CD4-positive, alpha-beta T cell treated with Interleukin-21 for 1 hour (primary cell): ENCODE results near the gene GCNT1.
"Not testable (repeated sequence)": the region's sequence is repeated elsewhere in the genome, so short reads cannot be mapped to it uniquely, and the experiment has no call there.

Experiments
- DNase-seq: peaks from one replicate; pipeline ENCODE4 v3.0.0-alpha.2; 2020

The GCNT1 gene

DNA sequence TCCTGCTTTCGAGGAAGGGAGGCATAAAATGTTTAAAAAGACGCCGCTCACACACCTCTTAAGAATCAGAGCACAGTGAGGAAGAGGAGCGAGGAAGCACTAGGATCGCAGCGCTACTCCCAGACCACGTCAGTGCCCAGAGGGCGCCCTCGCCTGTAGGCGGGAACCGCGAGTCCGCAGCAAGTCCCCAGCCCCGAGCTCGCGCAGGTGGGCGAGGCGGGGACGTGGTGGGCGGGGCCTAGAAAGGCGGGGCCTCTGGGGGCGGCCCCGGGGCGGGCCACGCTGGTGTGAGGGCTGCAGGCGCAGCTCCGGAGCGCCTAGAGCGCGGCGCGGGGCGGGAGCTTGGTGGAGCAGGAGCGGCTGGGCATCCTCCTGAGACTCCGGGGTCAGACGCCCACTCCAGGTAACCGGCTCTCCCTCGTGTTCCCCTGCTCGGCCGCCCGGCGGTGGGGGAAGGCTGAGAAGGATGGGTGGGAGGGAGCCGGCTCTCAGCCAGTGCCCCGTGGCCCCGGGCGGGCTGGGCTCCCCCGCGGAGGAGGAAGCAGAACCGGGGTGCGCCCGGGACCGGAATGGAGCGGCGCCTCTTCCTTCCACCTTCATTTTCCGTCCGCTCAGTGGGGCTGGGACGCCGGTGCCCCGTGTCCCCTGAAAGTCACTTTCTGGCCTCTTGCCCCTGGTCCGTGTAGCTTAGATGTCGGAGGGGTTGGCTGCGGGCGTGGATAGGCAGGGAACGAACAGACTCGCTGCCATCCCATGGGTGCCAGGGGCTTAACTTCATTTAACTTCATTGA, at the start of gene GCNT1:
Gene GCNT1 (plus strand): TSS at position 280 of the 791 bp plus-strand sequence. CDS start 43,200 bp downstream, outside the sequence.
- peak; percentile 92 for DNase-seq

DNA sequence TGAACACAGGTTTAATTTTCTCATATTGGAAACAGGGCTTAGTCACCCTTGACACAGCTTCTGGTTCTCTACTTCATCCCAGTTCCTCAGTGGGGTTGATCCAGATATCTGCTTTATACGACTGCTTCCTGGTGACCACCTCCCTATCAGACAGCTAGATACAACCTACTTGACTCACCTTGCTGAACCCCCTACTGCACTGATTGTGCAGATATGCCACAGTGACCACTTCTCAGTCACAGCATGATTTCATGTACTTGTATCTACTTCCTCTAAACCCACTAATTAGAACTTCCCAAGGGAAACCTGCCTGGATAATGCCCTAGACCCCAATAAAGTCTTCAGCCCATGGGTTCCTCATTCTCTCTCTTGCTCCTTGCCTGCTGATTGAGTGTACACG, 46.3 kb upstream of the GCNT1 start:
- no peak for DNase-seq

DNA sequence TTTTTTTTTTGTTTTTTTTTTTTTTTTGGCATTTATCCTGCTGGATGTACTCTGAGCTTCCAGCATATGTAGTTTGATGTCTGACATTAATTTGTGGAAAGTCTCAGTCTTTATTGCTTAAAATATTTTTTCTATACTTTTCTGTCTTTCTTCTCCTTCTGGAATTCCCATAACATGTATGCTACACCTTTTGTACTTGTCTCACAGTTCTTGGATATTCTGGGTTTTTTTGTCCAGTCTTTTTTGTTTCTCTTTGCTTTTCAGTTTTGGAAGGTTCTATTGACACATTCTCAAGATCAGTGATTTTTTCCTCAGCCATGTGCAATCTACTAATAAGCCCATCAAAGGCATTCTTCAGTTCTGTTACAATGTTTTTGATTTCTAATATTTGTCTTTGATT, 45.3 kb upstream of the GCNT1 start:
- DNase-seq = no peak

DNA sequence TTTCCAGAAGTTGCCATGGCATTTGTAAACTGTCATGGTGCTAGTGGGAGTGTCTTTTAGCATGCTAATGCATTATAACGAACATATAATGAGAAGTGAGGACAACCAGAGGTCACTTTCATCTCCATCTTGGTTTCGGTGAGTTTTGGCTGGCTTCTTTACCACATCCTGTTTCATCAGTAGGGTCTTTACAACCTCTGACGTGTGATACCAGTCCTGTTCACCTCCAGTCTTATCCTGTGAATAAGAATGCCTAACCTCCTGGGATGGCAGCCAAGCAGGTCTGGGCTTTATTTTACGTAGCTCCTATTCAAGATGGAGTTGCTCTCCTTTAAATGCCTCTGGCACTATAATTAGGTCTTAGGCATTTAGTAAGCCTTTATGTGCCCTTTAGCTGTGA, 44.3 kb upstream of the GCNT1 start:
- peak; percentile 12 for DNase-seq

DNA sequence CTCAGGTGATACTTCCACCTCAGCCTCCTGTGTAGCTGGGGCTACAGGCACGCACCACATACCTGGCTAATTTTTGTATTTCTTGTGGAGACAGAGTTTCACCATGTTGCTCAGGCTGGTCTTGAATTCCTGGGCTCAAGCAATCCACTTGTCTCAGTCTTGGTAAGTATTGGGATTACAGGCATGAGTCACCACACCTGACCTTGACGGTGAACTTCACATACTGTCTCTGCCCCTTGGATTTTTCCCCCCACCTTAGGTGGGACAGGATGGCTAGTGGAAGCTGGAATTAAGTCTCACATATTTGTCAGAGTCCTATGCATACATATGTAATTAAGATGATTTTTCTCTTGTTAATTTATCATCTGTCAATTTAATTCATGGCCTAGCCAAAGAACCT, 43.8 kb upstream of the GCNT1 start:
- no peak for DNase-seq

DNA sequence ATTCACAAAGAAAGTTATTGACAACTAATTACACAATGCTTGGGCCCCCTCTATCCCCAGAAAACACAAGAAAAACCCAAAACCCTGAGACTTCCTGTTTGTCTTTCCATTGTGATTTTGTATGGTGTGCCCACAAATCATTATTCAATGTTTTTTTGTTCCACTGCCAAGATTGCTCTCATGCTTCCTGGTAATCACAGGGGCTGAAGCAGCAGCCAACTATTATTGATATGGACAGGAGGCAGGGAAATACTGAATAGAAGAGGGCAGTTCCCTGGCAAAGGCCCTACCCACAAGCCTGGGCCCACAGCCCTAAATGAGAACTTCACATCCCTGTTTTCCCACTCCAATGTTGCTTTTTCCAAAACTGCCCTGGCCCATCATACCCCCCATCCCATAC, 43.3 kb upstream of the GCNT1 start:
- DNase-seq = no peak

DNA sequence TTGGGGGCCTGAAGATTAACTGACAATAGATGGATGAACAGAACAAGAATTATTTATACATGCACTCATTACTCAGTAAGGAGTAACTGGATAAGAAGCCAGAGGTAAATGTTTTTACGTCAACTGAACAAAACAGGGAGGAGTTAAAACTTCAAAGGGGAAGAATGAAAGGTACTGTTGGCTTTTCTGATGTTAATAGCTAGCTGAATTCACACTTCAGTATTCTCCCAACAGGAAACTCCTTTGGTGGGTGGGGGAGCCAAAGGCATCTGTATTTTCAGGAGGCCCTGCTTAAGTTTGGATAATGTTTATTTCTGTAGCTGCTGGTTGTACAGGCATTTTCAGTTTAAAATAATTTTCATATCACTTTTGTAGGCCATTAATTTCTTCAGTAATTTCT, 41.6 kb upstream of the GCNT1 start:
- no peak for DNase-seq

DNA sequence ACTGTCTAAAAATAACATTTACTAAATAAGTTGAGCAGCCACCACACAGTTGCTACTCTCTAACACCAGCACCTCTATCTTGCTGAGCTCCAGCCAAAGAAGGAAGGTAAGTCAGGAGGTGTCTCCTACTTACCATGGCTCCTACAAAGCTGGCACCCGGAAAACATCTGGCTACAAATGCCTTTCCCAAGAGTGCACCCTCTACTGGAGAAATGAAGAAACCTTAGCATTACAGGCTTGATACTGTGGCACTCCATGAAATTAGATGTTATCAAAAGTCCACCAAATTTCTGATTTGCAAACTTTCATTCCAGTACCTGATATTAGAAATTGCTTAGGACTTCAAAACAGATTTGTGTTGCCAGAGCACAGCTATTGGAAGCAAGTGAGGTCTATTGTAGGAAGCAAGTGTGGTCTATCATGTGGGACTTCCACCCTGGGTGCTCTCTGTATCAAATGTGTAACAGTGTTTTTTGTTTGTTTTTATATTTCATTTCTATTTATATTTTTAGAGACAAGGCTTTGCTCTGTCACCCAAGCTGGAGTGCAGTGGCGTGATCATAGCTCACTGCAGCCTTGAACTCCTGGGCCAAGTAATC, 39.1 kb upstream of the GCNT1 start:
- peak; percentile 20 for DNase-seq

DNA sequence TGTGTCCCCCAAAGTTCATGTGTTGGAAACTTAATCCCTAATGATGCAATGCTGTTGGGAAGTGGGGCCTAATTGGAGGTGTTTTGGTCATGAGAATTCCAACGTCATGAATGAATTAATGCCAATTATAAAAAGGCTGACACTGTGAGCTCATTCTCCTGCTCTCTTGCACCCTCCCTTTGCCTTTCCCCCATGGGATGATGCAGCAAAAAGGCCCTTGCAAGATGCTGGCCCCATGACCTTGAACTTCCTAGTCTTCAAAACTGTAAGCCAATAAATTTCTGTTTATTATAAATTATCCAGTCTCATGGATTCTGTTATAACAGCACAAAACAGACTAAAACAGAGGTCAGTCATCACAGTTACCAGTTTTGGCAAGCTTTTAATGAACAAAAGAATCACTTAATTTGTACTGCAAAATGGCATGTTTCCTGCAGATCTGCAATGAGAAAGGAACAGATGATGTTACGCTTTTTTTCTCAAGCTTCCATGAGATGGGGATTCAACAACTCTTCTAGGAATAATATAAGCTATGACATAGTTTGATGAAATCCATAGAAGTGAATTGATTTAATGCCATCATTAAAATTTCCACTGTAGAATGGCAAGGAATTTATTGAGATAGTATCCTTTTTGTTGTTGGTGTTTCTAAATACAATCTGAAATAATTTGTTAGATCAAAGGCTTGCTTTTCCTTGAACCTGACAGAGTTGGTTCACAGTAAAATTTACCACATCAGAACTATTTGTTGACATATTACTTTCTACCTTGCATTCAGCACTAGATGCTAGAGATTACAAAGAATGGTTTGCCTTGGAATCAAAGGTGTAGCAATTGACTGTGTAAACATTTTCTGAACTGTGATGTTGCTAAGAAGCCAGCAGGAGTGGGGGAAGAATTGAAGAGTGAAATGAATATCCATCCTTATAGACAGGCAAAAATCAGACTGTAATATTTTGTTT, 35.5 kb upstream of the GCNT1 start:
- peak; percentile 7 for DNase-seq

DNA sequence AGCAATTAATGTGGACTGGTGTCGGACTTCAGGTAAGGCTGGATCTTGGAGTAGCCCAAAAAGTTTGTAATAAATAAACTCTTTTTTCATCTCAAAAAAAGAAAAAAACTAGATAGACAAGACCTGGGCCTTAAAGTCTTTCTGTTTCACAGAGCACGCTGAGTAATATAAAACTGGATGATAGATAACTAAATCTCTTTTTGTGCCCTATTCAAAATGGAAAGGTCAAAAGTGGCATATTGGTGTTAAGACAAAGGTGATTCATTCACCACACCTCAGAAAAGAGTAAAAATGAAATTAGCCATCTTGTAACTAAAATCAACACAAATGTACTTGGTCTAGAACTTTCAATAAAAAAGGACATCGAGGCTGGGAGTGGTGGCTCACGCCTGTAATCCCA, 34.5 kb upstream of the GCNT1 start:
- DNase-seq = no peak

DNA sequence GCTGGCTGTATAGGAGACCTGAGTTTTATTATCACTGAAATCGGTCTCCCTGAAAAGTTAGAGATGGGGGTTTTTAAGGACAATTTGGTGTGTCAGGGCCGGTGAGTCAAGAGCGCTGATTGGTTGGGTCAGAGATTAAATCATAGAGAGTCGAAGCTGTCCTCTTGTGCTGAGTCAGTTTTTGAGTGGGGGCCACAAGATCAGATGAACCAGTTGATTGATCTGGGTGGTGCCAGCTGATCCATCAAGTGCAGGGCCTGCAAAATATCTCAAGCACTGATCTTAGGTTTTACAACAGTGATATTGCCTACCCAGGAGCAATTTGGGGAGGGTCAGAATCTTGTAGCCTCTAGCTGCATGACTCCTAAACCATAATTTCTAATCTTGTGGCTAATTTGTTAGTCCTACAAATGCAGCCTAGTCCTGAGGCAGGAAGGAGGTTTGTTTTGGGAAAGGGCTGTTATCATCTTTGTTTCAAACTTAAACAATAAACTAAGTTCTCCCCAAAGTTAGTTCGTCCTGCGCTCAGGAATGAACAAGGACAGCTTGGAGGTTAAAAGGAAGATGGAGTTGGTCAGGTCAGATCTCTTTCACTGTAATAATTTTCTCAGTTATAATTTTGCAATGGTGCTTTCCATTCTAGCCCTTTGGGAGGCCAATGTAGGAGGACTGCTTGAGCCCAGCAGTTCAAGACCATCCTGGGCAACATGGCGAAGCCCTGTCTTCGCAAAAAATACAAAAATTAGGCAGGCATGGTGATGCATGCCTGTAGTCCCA, 33.1 kb upstream of the GCNT1 start:
- DNase-seq = no peak

DNA sequence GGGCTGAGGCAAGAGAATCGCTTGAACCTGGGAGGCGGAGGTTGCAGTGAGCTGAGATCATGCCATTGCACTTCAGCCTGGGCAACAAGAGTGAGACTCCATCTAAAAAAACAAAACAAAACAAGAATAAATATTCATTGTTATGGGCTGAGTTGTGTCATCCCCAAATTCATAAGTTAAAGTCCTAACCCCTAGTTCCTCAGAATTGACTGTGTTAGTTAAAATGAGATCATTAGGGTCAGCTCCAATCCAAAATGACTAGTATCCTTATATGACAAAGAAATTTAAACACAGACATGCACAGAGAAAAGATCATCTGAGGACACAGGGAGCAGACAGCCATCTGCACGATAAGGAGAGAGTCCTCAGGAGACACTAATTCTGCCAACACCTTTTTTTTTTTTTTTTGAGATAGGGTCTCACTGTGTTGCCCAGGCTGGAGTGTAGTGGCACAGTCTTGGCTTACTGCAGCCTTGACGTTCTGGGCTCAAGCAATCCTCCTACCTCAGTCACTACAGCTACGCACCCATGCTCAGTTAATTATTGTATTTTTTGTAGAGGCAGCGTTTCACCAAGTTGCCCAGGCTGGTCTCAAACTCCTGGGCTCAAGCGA, 32.1 kb upstream of the GCNT1 start:
- no peak for DNase-seq

DNA sequence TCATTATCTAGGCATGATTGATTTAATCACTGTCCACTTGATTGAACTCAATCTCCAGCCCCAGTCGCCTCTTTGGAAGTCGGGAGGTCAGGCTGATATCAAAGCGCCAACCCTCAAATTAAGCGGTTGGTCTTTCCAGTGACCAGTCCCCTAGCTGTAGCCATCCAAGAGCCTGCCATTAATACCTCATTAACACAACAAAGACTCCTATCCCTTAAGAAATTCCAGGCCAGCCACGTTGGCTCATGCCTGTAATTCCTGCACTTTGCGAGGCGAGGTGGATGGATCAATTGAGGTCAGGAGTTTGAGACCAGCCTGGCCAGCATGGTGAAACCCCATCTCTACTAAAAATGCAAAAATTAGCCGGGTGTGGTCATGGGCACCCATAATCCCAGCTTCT, 27.4 kb upstream of the GCNT1 start:
- DNase-seq = no peak

DNA sequence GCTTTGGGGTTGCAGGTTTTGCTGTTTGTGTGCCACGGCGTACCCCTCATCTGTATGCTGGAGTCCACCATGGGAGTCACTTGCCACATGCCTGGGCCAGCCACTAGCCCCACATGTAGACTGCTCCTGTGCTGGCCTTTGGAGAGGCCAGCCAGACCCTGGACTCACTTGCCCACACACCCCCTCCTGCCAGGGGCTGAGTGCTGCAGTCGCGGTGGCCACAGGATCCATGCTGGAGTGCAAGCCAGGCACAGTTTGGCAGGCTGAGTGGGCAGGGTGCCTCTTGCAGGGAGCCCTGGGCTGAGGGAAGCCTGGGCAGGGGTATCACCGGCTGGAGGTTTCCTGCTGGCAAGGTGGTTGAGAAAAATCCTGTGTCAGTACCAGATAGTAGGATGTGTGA, 25.6 kb upstream of the GCNT1 start:
- no peak for DNase-seq

DNA sequence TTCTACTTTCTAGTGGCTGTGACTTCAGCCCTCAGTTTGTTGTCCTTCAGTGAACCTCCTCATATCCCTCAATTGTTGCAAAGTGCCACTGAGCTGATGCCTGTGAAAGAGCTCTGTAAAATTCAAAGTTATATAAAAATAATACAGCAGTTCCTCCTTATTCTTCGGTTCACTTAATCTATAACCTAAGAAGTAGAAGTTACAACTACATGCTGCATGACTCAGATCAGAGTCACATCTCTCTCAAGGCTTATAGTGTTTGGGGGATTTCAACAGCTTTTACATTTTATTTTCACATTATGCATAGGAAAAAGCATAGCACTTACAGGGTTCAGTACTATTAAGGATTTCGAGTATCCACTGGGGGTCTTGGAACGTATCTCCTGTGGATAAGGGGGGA, 25.1 kb upstream of the GCNT1 start:
- DNase-seq = no peak

DNA sequence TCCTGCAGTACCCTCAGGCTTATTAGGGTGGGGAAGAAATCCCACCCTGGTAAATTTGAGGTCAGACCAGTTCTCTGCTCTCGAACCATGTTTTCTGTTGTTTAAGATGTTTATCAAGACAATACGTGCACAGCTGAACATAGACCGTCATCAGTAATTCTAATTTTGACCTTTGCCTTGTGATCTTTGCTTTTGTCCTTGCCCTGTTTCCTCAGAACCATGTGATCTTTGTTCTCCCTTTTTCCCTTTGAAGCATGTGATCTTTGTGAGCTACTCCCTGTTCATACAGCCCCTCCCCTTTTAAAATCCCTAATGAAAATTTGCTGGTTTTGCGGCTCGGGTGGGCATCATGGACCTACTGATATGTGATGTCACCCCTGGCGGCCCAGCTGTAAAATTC, 24.1 kb upstream of the GCNT1 start:
- not testable (repeated sequence) for DNase-seq

DNA sequence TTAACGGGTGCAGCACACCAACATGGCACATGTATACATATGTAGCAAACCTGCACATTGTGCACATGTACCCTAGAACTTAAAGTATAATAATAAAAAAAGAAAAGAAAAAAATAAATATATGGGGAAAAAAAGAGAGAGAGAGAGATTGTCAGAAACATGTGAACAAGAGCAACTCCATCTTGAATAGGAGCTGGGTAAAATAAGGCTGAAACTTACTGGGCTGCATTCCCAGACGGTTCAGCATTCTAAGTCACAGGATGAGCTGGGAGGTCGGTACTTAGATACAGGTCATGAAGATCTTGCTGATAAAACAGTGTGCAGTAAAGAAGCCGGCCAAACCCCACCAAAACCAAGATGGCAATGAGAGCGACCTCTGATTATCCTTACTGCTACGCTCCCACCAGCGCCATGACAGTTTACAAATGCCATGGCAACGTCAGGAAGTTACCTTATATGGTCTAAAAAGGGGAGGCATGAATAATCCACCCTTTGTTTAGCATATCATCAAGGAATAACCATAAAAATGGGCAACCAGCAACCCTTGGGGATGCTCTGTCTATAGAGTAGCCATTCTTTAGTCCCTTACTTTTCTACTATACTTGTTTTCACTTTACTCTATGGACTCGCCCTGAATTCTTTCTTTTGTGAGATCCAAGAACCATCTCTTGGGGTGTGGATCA, 21.8 kb upstream of the GCNT1 start:
- DNase-seq = not testable (repeated sequence)

DNA sequence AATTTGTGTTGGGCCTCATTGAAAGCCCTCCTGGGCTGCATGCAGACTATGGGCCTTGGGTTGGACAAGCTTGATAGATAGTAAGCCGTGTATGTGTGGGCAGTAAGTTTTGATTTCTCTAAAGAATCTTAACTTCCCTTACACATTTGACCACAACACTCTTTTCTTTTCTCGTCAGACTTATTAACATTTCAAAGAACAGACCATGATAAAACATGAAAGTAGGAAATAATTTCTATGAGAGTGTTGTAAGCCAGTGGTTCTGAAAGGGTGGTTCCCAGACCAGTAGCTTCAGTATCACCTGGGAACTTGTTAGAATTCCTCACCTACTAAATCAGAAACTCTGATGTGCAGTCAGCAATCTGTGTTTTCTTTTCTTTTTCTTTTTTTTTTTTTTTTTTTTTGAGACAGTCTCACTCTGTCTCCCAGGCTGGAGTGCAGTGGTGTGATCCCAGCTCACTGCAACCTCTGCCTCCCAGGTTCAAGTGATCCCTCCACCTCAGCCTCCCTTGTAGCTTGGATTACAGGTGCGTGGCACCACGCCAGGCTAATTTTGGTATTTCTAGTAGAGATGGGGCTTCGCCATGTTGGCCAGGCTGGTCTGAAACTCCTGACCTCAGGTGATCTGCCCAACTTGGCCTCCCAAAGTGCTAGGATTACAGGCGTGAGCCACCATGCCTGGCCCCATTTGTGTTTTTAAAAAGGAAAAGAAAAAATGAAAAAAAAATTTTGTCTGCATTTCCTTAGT, 20.0 kb upstream of the GCNT1 start:
- no peak for DNase-seq

DNA sequence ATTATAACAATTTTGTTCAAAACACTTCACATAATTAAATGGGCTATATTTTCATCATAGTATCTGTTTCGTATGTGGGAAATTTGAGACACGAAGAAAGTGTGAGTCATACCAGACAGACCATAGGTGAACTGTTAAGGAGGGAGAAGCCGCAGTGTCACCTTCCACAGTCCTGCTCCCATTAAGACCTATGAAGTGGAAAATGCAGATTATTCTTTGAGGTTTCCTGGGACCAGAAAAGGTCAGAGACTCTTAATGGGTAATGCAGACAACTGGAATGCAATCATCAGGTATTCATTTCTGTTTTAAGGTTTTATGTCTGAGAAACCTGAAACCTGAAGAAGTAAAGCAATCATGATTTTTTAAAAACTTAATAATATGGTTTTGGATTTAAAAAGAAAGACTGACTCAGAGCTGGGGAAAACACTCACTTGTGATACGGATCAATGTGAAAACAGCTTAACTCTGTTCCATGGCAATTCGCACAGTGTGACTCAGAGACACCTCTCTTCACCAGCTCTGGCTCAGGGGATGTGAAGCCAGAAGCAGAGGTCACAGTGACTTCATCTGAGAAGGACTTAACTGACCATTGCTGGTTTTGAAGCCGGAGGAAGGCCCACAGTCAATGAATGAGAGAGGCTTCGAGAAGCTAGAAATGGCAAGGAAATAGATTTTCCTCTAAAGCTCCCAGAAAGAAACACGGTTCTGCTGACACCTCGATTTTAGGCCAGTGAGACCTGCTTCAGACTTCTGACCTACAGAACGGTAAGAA, 17.2 kb upstream of the GCNT1 start:
- DNase-seq = no peak

DNA sequence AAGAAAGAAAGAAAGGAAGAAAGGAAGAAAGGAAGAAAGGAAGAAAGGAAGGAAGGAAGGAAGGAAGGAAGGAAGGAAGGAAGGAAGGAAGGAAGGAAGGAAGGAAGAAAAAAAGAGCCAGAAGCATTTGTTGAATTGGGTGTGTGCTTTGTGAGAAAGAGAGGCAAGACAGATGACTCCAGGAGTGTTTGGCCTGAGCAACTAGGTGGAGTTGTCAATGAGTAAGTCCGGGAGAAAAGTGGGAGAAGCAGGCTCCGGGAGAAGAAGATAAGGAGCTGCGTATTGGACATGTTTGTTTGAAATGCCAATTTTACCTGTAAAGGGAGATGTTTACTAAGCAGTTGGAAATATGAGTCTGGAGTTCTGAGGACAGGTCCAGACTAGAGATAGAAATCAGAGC, 15.1 kb upstream of the GCNT1 start:
- no peak for DNase-seq
